Left lobe of liver (tissue), 2 donors: ENCODE results near the gene ORC5. TPM values are rescaled to one million over a fixed set of nuclear protein-coding genes. Genes with fewer than 3 reads are reported as not detected.

Source experiments
- ATAC-seq: fragments of 200-7000 bp; cut with Tn5 transposase; one replicate; pipeline ENCODE4 v1.9.1; 2020; ENCODE audit warnings: mild to moderate bottlenecking, moderate library complexity
- DNase-seq: peaks from one replicate; pipeline ENCODE4 v3.0.0-alpha.2; 2020; ENCODE audit warnings: low spot score
- total RNA-seq: library from RNA; stranded (reverse); gene quantifications from one replicate; pipeline ENCODE4 v1.2.1, GENCODE V29; 2021
- donor health status: DM: no; HTN: no; CAD: no; lungs with moderate emphysema.
- donor health status: DM: no; HTN: yes; CAD: no.

ORC5 gene
- total RNA-seq, 1 donor from 2014 or later = 13.9 TPM

DNA sequence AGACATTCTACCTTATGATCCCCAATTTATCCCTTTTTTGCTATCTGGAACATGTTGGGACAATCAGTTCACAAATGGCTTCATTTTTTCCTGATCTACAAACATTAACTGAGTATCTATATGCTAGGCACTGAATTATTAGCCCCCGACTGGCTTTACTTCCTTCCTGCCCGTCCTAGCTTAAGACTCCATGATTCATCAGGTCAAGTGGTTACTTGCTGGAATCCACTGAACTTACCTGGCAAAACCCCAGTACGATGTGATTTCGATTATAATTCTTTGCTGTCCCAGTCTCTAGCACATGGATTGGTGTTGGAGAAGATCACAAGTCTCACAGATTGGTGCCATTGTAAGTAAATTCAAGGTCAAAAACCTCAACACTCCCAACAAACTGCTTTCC lies 77.1 kb downstream of the ORC5 start:
- DNase-seq = no peak
- ATAC-seq = no peak

DNA sequence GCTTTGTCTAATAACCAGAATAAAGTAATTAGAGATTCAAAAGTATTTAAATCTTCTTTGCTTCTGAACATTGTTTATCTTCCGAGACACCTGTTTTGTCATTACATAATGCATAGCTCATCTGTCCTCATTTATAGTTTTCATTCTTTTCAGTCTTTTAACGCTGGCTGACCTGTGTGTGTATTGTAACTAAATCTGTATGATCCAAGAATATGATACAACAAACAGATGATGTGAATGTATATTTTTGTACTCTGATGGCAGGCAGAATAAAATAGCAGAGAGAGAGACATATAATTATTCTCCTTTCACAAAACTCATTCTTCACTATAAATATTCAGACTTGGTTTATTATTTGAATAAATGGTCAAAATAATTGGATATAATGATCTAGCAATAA lies 80.6 kb downstream of the ORC5 start:
- DNase-seq = no peak
- no peak for ATAC-seq

DNA sequence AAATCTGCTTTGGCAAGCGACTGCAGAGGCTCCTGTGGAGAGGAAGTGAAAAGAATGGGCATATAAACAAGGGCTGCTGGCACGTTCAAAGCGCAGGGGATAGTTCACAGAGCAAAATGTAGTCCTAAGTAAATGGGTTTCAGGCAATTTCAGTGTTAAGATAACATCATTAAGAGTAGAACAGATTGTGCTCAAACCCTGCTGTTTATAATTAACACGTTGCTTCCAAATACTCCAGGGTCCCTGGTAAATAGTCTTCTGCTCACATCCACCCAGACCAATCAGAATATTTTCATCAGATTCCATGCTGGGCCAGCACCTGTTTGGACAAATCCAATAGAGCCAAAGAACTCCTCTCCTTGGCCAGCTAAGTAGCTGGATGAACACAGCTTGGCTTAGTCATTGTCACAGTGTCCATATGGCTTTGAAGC lies 81.4 kb downstream of the ORC5 start:
- no peak for DNase-seq

DNA sequence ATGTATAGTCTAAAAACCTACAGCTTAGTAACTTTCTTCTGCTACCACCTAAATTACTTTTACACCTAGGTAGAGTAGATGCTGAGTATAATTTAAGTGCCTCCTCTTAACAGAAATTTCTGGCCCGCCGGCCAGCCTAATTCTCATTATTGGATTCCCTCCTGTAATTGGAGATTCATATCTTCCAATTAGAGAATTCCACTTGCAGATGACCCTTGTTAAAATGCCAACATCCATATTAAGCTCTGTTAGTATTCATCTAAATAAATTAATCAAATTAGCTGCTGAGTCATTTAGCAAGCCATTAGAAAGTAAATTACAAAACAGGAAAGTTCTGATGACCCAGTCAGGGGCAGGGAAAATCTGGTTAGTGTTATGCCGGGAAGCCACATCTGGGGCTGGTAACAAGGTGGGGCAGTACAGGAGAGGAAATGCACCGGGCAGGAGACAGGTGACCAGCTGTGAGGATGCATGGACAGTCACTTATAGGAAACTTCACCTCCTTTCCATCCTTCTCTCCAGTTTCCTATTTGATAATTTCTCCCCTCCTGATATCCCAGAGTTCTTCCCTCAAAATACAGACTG lies 82.8 kb downstream of the ORC5 start:
- DNase-seq = no peak
- no peak for ATAC-seq

More for the DNA sequence above, 81.4 kb downstream of the ORC5 start:
- ATAC-seq = no peak

DNA sequence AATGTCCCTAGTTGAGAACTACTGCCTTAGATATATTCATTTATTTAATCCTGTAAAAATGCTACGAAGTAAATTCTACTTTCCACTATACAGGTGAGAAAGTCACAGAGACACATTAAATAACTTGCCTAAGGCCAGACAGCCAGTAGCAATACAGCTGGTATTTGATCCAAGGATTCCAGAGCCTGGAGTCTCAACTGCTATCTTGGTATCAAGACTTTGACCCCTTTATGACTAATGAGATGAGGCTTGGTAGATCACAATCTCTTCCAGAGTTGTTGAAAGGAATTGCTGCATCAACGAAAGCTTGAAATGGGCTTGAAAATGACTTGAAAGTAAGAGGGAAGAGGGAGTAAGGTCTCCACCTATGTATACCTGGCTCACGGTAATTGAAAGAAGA lies 83.3 kb downstream of the ORC5 start:
- DNase-seq (no peak), ATAC-seq (no peak)

DNA sequence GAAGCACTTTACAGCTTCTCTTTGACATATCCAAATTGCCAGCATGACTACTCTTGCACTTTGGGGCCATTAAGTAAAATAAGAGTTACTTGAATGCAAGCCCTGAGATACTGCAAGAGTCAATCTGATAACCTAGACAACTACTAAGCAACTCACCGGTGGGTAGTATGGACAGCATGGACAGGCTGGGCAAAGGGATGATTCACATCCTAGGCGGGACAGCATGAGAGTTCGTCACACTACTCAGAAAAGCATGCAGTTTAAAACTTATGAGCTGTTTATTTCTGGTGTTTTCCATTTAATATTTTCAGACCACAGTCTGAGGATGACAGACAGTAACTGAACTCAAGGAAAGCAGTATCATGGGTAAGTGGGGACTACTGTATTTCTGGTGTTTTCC lies 84.0 kb downstream of the ORC5 start:
- no peak for ATAC-seq
- no peak for DNase-seq

DNA sequence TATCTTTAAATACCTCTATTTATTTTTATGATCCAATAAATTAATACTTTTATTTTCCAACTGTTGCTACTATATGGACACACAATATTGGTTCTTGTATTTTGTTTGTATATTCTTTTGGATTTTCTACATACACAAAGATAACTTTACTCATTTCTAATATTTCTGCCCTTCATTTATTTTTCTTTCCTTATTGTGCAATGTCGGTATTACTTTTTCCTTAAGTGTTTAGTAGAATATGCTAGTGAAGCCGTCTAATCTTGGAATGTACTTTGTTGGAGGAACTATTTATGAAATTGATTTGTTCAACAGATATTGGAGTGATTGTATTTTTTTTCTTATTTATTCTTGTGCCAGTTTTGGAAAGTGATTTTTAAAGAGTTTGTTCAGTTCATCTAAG lies 94.0 kb downstream of the ORC5 start:
- ATAC-seq (no peak), DNase-seq (no peak)

DNA sequence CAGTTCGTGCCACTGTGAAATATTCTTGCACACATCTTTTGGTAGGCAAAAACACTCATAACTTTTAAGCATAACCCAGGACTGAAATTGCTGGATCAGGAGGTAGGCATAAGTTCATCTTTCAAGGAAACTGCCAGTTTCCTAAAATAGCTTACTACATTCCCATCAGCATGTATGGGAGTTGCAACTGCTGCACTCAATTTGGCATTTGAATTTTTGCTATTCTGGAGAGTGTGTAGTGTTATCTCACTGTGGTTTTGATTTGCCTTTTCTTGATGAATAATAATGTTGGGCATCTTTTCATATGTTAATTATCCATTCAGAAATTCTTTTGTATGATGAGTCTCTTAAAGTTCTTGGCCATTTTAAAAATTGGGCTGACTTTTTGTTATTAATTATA lies 95.2 kb downstream of the ORC5 start:
- DNase-seq (no peak), ATAC-seq (no peak)

DNA sequence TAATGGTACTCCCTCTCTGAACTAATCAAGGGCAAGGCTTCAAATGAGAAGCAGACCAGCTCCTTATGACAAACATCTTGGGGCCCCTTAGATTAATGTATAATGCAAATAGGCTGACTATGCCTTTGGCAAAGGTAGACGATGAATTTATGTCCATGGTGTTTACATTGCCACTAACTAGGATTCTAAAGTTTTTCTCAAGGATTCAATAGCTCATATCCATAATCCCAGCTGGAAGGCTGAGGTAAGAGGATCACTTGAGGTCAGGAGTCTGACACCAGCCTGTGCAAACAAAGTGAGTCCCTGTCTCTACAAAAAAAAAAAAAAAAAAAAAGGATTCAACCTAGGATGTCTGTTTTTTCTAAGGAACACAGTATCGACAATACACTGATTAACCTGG lies 96.5 kb downstream of the ORC5 start:
- no peak for ATAC-seq
- no peak for DNase-seq

DNA sequence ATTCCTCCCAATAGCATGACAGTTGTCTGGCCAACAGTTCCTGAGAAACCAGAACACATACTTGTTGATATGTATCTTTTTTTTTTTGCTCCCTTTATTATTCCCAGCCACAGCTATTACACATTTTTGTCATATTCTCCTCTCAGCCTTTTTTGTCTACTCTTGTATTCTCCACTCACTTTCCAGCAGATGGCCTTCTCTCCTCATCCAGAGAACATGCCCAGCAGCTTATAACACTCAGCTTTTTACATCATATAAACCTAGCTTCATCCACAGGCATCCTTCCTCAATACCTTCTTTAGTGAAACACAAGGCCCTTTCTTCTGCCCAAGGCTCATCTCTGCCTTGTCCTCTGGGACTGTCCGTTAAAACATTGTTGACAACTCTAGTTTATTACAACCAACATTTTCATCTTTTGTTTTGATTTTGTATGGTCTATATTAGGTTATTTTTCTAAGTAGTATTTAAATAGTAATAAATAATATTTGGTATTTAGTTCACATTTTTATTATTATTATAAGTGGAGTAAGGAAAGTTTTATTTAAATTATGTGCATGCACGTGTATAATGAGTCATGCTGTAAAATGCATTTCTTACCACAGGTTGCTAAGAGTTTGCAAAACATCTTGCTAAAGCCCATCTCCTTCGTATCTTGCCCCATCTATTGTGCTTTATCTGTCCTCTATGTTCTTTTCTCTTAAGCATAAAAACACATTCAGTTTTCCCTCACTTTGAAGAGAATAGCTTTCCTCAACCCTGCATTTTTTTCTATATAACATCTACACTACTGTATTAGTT lies 101.5 kb downstream of the ORC5 start:
- no peak for ATAC-seq
- DNase-seq = no peak

DNA sequence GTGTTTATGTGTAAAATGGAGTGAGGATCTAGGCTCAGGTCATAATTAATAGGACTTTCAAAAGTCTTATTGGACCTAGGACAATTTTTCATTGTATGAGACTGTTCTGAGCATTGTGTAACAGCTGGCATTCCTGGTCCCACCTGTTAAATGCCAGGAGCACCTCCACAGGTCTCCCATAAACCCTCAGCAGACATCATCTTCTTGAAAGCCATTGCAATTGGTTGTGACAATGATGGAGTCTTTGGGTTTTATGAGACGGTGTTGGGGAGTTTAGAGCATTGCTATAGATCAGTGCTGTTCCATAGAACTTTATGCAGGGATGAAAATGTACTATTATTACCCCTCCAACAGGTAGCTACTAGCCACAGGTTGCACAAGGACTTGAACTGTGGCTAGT lies 108.9 kb downstream of the ORC5 start:
- ATAC-seq = no peak
- no peak for DNase-seq

DNA sequence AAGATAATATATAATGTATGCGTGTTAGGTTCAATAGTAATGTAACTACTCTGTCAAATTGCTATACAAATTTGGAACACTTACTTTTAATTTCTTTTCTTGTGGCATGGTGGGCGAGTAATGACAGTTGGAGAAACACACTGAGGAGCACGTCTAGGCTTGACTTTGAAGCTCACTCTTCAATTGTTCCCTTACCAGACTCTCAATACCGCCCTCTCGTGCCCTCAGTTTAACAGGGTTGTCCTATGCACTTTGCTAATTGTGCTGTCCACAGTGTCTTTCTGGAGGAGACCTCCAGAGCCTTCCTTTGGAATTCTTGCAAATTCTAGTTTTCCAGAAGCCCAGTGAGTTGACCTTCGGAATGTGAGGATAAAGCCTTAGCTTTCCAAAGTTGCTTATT lies 111.1 kb downstream of the ORC5 start:
- DNase-seq (no peak), ATAC-seq (peak; percentile 83)

DNA sequence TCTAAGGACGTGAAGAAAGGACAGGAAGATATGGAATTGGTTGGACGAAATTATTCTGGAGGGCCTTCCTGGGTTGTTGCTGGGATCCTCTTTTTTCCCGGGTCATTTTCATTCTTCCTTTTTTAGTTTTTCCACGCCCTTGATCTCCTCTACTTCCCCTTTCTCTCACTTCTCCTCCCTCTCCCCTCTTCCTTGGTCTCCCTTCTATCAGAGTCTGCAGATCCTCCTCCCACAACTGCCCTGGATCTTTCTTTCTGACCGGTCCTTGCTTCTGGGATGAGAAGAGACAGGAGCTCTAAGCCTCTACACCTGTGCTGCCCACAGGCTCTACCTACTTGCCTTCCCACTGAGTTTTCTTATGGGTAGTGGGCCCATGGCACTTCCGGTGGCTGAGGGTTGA lies 114.7 kb downstream of the ORC5 start:
- no peak for DNase-seq
- ATAC-seq = no peak

DNA sequence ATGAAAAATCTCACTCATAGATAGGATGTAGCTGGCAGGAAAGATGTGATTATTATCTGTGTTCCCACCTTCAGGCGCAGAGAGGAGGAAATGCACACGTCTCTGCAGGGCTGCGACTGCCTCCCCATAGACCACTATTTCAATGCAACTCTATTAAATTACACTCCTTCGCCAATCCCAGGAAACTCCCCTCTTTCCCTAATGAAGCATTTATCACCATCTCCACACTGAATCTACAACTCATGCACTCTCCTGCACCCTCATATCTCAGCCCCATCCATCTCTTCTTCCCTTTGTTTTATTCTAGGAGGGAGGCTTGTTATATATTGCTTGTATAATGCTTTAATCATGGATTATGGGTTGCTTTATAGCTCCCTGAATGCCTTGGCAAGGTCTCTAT lies 116.6 kb downstream of the ORC5 start:
- DNase-seq = no peak

DNA sequence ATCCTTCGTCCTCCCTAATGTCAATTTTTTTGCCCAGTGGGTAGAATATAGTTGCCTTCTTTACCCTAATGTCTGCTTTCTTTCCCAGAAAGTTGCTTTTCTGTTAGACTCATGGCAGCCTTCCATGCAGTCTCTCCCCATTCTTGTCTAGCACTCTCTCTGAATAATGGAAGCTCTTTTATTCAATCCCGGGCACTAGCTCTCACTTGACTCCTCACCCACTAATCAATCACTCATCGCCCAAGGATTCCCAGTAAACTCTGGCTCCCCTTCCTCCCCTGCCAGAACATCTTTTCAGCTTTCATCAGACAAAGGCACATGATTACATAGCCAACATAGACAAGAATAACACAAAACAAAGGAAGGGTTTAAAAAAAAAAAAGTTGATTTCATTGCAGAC lies 118.2 kb downstream of the ORC5 start:
- no peak for DNase-seq

More for the DNA sequence above, 116.6 kb downstream of the ORC5 start:
- no peak for ATAC-seq

DNA sequence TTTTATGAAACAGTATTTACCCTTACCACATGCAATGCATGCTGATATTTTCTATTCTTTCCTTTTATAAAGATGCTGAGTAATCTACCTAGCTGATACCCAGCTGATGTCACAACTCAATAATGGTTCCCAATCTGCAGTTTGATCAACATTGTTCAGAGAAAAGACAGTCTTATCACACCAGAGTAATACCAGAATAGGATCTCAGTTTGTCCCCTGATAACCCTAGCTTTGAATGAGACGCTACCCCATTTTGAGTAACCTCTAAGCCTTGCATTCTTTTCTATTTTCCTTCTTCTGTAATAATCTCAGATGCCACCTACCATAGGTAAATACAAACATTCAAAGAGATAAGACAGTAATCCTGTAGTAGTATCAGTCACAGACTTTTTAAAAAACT lies 118.8 kb downstream of the ORC5 start:
- DNase-seq = no peak

More for the DNA sequence above, 118.2 kb downstream of the ORC5 start:
- ATAC-seq = no peak

More for the DNA sequence above, 118.8 kb downstream of the ORC5 start:
- ATAC-seq = no peak

Other genes starting within 250 kb of the ORC5 start
- 17.2 TPM for gene RELN, start 218.4 kb downstream of the ORC5 start, total RNA-seq
- not detected for gene LHFPL3, start 120.6 kb upstream of the ORC5 start, total RNA-seq